CD4-positive, alpha-beta T cell treated with Interleukin-4 for 1 hour (primary cell): ENCODE data around the gene CRTC1.

ENCODE experiments used
- DNase-seq, 2 donors: peaks; one replicate each; pipeline ENCODE4 v3.0.0-alpha.2; 2020 to 2022

Gene CRTC1

DNA sequence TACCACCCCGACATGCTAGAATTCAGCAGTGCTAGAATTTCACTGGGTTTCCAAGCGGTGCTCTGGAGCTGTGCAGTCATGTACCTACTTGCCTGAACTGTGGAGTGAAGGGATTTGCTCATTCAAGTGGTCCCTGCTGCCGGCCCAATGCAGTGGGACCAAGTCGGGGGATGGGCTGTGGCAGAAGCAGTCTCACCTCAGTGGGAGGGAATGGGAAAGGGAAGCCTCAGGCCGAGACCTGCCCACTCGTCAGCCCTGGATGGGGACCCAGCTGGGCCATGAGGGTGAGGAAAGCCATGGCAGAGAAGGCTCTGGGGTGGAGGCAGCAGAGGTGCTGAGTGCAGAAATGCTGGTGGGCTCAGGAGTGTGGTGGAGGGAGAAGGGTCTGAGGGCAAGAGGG, 31.7 kb upstream of the CRTC1 start:
- no peak for DNase-seq

DNA sequence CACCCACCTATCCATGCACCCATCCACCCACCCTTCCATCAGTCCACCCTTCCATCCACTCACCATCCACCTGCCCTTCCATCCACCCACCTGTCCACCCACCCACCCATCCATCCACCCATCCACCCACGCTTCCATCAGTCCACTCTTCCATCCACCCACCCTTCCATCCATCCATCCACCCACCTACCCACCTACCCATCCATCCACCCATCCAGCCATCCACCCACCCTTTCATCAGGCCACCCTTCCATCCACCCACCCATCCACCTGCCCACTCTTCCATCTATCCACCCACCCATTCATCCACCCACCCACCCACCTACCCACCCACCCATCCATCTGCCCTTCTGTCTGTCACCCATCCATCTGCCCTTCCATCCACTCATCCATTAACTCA, 29.6 kb upstream of the CRTC1 start:
- DNase-seq, result no peak

DNA sequence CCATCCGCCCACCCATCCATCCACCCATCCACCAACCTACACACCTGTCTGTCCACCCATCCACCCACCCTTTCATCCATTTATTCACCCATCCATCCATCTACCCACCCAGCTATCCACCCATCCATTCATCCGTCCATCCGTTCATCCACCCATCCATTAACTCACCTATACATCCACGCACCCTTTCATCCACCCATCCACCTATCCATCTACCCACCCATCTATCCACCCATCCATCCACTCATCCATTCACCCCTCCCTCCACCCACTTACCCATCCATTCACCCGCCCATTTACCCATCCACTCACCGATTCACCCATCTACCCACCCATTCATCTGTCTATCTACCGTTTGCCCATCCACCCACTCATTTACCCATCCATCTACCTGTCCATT, 29.0 kb upstream of the CRTC1 start:
- no peak for DNase-seq

DNA sequence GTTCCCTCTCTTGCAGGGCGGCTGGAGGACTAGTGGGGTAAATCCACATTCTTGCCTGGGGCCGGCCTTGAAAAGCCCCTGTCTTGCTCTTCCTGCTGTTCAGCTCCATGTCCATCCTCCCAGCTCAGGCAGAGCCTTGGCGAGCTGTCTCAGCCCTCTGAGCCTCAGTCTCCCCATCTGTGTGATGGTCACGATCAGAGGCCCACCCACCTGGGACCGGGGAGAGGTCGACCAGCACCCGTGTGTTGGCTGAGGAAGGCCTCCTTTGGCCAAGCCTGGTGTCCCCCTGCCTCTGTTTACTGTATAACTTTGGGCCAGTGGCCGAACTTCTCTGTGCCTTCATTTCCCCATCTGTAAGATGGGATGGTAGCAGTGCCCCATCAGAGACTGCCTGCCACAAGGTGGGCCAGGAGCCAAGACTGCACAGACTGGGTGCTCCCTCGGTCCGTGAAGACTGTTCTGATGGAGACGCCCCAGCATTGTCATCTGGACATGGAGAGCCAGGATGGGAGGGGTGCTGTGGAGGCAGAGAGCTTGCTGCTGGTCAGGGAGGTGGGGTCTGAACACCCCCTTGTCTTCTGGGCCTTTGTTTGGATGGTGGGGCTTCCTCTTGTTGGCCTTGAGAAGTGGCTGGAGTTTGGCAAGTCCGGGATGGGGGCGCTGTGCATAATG, 28.2 kb upstream of the CRTC1 start:
- DNase-seq, result no peak

DNA sequence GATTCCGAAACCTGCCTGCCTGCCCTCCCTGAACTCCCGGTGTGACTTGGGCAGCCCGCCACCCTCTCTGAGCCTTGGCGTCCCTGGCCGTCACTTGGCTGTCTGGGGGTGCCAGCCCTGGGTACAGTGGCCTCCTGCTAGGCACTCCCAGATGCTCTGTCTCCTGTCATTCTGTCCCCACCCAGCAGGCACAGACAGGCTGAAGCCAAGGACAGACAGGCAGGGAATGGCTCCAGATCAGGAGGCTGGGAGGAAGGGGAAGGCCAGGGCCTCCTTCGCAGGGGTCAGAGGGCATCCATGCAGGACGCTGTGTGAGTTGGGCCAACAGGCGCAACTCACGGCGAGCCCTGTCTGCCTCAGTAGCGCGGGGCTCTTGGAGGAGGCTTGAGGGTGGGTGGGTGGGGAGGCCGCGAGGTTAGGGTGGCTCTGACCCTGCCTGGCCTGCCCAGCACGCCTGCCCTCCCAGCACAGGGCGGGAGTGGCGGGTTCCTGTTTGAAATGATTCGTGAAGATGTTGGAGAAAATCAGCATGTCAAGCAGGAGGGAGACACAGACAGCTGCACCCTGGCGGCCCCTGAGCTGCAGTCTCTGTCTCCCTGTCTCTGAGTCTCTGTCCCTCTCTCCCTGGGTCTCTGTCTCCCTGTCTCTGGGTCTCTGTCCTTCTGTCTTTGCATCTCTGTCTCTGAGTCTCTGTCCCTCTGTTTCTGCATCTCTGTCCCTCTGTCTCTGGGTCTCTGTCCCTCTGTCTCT, 27.0 kb upstream of the CRTC1 start:
- no peak for DNase-seq

DNA sequence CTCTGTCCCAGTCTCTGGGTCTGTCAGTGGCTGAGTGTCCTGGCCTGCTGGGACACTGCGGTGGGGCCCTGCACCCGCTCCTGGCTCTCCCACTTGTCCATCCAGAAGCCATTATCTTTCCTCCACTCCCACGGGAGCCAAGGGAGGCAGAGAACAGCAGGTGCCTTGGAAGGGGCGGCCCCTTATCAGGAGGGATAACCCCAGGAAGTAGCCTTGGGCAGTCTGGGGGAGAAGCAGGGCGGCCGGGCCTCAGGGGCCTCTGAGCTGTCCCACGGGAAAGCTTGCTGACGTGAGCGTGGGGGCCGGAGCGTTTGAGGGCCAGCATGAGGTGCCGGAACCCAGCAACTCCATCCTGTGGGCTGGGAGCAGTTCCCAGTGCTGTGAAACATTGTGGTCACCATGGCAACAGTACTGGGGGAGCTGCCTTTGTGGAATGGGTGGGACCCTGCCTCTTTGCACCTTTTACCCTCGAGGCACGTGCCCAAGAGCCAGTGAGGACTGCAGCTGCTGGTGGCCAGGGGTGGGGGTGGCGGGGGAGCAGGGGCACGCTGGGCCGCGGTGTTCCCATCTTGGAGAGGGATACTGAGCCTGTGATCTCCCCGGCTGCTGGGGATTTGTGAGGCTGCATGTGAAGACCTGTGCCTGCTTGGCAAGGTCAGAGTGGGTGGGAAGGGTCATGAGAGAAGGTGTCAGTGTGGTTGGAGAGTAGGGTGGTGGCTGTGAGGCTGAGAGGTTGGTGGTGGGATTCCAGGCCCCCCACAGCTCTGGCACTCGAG, 25.7 kb upstream of the CRTC1 start:
- no peak for DNase-seq

DNA sequence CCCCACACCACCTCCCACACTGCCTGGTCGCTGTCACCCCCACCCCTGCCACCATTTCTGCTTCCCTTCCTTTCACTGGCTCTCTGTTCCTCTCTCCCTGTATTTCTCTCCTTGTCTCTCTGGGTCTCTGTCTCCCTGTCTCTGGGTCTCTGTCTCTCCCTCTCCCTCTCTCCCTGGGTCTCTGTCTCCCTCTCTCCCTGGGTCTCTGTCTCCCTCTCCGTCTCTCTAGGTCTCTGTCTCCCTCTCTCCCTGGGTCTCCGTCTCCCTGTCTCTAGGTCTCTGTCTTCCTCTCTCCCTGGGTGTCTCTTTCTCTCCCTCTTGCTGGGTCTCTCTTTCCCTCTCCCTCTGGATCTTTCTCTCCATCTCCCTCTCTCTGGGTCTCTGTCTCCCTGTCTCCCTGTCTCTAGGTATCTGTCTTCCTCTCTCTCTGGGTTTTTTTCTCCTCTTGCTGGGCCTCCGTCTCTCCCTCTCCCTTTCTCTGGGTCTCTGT, 25.1 kb upstream of the CRTC1 start:
- no peak for DNase-seq

DNA sequence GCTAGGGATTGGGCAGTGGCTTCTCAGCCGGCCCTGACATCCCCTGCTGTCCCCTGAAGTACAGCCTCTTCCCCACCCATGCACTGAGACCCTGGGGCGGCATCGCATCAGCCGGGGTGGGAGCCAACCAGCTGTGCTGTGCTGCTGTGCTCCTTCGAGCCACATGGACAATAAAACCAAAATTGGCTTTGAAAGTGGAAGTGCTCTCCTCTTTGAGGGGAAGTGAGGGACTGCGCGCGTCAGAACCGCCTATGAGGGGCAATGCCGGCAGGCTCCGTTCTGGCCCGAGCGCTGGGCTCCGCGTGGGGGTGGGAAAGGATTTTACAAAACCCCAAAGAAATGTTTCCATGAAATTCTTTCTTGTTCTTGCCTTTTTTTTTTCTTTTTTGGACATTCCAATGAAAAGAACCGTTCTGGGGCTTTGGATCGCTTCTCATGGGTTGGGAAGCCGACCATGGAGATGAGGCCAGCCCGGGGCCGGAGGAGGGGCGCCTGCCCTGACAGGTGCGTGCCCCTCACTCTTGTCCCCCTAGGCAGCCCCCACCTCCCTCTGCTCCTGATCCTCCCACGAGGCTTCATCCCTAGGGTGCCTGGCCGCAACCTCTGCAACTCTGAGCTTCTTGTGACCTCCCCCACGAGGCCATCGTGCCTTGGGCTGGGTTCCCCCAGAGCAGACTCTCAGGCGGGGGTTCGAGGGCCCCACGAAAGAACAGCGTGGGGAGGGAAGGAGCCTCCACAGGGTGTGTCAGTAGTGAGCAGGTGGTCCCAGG, 24.0 kb upstream of the CRTC1 start:
- DNase-seq, result peak in 1 of 2 donors; percentile 24

DNA sequence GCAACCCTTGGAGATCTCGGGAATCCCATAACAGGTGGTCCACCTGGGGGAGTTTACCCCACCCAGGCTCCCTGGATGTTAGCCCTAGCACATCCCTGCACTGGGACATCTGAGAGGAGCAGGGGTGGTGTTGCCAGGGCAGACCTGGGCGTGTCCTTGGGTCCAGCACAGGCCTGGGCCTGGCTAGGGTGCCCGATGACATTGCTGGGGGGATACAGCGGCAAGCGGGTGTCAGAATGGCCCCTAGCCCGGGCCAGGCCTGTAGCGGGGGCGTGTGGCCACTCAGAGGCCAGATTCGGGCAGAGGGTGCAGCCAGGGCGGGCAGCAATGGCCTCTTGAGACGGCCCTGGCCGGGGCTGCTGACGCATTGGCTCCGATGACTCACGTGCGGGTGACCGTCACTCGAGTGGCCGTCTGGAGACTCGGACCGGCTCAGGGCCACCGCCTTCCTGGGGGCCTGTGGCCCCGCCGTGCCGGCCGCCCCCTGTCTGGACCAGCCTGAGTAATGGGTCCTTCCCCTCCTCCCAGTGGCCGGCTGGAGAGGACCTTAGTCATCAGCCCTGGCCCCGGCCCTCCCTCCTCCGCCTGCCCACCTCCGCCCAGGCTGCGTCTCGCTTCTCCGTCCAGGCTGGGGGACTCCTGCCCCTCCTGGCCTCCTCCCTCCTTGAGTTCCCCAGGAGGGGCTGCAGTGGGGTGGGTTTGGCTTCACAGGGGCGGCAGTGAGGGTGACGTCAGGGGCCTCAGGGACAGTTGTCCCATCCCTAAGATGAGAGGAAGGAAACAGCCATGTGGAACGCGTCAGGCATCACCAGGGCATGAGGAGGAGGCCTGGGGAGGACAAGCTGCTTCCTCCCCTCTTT, 23.2 kb upstream of the CRTC1 start:
- DNase-seq, result no peak

DNA sequence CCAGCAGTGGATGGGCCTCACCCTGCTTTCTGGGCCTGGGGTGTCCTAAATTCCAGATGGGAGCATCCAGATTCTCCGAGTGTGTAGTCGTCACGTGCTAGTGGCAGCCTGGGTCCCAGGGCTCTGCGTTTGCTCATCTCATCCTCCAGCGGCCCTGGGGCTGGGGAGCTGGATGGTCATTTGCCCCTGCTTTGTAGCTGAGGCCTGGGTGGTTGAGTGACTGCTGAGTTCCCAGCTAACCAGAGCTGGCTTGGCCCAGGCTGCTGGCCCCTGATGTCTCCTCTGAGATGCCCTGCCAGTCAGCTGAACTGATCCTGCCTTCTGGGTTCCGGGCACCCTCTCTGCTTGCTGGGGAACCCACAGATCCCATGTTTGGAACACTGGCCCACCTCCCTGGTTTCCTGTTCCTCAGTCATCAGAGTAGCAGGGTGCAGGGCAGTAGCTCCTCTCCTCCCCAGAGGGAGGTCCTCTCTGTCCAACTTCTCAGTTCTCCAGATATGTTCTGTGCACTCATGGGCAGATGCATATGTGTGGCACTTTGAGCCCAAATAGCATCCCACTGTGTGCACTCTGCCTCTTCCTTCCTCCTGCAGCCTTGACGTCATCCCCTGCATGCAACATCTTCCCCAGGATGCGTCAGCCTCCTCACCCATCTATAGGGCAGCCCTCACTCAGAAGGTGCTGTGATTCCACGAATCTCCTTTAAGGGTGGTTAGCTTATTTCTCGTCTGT, 22.4 kb upstream of the CRTC1 start:
- DNase-seq, result no peak

DNA sequence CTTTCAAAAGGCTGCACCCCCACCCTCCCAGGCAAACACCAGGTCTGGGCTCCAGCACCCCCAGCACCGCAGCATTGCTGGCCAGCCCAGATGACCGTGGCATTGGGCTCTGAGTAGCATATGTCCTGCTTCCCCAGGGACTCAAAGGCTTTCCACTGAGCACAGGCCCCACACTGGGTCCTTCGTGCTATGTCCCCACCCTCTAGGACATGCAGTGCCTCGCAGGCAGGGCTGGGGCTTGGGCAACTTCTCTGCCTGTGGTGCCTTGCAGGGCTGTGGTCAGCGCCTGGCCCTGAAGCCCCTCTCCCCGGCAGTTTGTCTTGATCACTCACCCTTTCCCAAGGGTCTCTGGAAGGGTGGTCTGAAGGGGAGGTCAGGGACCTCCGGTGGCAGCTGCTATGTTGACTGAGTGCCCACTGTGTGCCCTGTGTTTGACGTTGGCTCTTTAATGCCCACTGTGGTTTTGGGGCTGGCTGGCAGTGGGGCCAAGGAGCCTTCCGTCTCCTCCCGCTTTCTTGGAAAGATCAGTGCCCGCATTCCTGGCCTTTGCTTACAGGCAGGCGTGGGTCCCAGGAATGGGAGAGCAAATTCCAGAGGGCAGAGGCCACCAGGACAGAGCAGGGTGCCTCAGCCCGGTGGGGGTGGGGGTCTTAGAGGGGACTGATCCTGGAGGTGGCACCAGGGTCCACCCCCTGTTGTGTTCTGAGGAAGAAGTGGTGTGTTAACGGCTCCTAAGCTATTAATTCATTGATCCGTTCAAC, 20.3 kb upstream of the CRTC1 start:
- DNase-seq, result no peak

DNA sequence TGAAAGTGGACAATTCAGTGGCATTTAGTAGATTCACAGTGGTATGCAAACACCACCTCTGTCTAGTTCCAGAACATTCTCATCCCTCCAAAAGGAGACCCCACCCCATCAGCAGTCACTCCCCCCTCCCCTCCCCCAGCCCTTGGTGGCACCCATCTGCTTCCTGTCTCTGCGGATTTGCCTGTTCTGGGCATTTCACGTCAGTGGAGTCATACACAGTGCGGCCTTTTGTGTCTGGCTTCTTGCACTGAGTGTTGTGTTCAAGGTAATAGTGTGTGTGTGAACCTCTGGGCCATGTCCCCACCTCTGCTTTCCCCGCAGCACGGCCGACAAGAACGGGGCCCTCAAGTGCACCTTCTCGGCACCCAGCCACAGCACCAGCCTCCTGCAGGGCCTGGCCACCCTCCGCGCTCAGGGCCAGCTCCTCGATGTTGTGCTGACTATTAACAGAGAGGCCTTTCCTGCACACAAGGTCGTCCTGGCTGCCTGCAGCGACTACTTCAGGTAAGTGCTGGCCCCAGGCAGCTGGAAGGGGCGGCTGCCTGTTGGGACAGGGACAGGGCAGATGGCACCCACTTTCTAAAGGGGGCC, 19.4 kb upstream of the CRTC1 start:
- DNase-seq, result peak in 1 of 2 donors; percentile 21

DNA sequence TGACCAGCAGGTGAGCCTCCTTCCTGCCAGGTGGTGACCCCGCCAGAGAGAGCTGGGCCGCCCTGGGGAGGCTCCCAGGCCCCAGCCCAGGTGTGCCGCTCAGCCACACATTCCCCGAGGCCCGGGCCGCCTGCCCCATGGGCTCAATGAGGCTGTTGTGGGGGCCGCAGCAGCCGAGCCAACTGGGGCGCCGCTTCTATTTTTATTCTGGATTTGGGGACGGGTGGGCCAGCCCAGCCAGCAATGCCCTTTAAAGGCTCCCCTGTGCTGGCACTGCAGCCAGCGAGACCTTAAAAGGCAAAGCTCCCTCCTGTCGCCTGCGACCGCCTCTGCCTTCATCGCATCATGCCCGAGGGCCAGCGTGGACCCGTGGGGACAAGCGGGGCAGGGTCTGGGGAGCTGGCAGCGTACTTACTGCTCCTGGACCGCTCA, 17.7 kb upstream of the CRTC1 start:
- no peak for DNase-seq

DNA sequence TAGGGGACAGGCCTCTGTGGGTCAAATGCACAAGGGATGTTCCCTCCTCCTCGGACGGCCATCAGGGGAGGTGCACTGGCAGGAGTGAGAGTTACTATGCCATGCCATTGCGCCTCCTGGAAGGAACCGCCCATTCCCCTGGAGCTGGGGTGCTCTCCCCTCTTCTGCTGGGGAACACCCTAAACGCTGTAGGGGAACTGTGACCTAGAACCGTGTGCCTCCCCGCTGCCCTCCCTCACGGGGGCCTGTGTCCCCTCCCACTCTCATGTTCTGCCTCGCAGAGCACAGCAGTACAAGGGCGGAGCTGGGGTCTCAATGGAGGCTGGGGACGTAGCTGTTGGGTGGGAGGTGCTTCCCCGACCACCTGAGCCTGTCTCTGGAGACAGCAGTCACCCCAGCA, 17.2 kb upstream of the CRTC1 start:
- no peak for DNase-seq

DNA sequence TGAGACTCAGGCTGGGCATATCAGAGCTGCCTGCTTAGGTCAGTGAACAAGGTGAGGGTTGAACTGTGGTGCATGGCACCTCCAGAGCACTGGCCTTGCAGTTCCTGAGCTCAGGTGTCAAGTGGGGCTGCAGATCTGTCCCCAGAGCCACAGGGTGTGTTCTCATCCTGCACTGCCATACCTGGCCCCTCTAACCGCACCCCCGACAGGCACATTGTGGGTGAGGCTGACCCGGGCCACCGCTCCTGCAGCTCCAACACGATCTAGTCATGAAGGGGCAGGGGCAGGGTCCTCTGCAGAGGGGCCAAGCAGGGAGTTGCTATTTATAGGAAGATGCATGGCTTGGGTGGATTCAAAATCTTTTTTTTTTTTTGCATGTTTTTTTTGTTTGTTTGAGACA, 16.7 kb upstream of the CRTC1 start:
- no peak for DNase-seq

DNA sequence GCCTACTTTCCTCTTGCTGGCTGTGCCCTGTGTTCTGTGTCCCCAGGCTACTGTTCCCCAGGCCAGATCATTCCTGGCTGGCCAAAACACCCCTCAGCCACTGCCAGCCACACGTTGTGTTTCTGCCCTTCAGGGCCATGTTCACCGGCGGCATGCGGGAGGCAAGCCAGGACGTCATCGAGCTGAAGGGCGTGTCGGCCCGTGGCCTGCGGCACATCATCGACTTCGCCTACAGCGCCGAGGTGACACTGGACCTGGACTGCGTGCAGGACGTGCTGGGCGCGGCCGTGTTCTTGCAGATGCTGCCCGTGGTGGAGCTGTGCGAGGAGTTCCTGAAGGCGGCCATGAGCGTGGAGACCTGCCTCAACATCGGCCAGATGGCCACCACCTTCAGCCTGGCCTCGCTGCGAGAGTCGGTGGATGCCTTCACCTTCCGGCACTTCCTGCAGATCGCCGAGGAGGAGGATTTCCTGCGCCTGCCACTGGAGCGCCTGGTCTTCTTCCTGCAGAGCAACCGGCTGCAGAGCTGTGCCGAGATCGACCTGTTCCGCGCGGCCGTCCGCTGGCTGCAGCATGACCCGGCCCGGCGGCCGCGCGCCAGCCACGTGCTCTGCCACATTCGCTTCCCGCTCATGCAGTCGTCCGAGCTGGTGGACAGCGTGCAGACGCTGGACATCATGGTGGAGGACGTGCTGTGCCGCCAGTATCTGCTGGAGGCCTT, 15.8 kb upstream of the CRTC1 start:
- DNase-seq, result no peak

DNA sequence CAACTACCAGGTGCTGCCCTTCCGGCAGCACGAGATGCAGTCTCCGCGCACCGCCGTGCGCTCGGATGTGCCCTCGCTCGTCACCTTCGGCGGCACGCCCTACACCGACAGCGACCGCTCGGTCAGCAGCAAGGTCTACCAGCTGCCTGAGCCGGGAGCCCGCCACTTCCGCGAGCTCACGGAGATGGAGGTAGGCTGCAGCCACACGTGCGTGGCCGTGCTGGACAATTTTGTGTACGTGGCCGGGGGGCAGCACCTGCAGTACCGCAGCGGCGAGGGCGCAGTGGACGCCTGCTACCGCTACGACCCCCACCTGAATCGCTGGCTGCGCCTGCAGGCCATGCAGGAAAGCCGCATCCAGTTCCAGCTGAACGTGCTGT, 15.2 kb upstream of the CRTC1 start:
- no peak for DNase-seq

DNA sequence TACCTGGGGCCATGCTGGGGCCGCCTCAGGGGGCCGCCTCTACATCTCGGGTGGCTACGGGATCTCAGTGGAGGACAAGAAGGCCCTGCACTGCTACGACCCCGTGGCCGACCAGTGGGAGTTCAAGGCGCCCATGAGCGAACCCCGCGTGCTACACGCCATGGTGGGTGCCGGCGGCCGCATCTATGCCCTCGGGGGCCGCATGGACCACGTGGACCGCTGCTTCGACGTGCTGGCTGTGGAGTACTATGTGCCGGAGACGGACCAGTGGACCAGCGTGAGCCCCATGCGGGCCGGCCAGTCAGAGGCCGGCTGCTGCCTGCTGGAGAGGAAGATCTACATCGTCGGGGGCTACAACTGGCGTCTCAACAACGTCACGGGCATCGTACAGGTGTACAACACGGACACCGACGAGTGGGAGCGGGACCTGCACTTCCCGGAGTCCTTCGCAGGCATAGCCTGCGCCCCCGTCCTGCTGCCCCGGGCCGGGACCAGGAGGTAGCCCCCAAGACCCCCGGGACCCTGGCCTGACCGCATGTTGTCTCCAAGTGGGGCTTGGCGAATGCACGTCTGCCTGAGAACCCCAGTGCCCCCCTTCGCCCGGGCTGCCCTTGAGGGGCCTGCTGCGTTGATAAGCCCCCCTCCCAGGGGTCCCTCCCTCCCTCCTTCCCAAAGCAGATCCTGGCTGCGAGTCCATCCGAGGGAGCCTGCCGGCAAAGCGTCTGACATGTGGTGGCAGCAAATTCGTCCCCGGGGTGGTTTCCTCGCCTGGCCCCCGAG, 14.5 kb upstream of the CRTC1 start:
- no peak for DNase-seq

DNA sequence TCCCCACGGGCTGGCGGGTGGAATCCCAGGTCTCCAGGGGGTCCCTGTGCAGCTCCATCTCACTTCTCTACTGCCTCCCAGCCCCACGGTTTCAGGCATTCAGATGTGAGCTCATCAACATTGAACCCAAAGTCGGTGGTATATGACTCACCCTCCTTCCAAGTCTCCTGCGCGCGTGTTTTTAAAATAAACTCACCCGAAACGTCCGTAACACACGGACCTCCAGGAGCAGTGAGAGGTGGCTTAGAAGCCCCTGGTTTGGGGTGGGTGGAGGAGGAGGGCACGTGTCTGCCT, 14.0 kb upstream of the CRTC1 start:
- no peak for DNase-seq
